A673 (cell line): ENCODE results near the gene CCDC40.

Experiments
- EZH2 ChIP-seq: fragments of 200-600 bp; sonication (generic); IDR thresholded peaks from 2 replicates; pipeline ENCODE4 v1.6.1; 2017; ENCODE audit warnings: borderline replicate concordance, low read depth, mild to moderate bottlenecking, mixed read lengths, antibody characterized with exemption, low read length; ENCODE audit not compliant: poor library complexity, severe bottlenecking
- TF ChIP-seq, protein P1 (sequence below): fragments of 300-800, 200-600 bp; sonication (generic); conservative IDR thresholded peaks from 2 replicates; pipeline ENCODE4 v1.5.1; 2017; ENCODE audit warnings: low read depth, mild to moderate bottlenecking, antibody characterized with exemption, low read length, moderate library complexity, mixed read lengths

DNA sequence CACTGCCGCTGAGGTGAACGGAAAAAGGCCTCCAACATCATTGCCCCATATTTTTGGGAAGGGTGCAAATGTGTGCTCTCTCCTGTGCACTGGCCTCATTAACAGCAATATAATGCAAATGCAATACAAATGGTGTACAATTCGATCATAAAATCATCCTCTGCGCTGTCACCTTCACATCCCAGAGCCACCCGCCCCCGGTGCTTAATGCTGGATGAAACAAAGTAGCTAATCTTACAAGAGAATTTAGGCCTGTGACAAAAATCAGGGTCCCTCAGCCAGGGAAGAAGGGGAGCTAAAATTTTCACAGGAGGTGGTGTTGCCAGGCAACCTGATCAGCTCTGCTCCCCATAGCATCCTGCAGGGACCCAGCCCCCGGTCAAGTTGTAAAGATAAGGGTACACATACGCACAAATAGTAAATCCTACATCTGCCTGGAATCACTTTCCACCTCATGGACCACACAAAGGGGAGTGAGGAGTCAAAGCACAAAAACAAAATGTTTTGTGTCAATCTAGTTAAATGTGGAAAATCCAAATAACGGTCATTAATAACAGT, 3.7 kb upstream of the CCDC40 start:
- TF ChIP-seq, protein P1, sequence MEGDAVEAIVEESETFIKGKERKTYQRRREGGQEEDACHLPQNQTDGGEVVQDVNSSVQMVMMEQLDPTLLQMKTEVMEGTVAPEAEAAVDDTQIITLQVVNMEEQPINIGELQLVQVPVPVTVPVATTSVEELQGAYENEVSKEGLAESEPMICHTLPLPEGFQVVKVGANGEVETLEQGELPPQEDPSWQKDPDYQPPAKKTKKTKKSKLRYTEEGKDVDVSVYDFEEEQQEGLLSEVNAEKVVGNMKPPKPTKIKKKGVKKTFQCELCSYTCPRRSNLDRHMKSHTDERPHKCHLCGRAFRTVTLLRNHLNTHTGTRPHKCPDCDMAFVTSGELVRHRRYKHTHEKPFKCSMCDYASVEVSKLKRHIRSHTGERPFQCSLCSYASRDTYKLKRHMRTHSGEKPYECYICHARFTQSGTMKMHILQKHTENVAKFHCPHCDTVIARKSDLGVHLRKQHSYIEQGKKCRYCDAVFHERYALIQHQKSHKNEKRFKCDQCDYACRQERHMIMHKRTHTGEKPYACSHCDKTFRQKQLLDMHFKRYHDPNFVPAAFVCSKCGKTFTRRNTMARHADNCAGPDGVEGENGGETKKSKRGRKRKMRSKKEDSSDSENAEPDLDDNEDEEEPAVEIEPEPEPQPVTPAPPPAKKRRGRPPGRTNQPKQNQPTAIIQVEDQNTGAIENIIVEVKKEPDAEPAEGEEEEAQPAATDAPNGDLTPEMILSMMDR = no peak
- no peak for TF ChIP-seq EZH2
